CD4-positive, alpha-beta T cell treated with Interleukin-12 subunit alpha and Interleukin-12 subunit beta, for 1 hour (primary cell): Measurements from ENCODE around the gene SLC25A34.

Experiments used
- DNase-seq: peaks from one replicate; pipeline ENCODE4 v3.0.0-alpha.2; 2020

Gene SLC25A34

GRCh38 chr1:15734296-15734695, 1.8 kb upstream of the SLC25A34 start:
- DNase-seq, result no peak

DNA sequence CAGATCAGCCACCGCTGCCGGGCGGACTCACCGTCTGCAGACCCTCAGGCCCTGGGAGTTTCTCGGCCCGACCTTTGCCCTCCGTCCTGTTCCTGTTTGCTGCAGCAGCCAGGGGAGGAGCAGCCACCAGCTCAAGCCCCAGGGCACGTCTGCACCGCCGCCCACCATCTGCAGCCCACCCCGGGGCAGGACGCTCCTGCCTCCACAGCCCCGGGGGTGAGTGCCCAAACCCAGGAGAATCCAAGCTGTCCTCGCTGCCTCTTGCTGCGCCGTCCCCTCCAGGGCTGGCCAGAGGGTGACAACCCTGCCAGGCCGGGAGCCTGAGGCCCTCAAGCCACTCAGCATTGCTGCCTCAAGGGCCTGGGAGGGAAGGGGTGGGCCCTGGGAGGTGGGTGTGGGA, 1.2 kb upstream of the SLC25A34 start:
- DNase-seq, result no peak

DNA sequence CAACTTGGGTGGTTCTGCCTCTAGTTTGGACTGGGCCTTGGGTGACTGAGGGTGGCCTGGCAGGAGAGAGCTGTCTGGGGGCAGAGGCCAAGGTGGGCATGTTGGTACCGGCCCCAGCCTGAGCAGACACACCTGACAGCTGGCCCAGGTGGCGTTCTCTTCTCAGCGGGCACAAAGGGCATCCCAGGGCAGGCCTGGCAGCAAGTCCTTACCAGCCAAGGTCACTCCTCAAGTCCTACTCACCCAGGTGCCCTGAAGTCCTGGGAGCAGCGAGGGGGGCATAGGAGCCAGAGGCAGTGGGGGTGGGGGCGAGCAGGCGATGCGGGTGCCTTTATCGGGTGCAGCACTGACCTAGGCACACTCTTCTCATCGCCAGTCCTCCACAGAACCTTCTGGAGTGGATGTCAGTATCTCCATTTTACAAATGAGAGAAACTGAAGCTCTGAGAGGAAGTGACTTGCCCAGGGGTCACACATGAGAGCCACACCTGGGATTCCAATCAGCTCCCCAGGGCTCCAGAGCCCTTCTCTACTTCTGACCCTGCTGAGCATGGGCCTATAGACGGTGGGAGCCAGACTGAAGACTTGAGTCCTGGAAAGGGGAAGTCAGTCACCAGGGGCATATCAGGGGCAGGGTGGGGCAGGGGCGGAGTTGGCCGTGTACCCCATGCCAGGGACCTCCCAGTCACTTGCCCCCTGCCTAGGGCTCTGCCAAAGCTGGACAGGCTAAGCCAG, 587 bp upstream of the SLC25A34 start:
- no peak for DNase-seq

DNA sequence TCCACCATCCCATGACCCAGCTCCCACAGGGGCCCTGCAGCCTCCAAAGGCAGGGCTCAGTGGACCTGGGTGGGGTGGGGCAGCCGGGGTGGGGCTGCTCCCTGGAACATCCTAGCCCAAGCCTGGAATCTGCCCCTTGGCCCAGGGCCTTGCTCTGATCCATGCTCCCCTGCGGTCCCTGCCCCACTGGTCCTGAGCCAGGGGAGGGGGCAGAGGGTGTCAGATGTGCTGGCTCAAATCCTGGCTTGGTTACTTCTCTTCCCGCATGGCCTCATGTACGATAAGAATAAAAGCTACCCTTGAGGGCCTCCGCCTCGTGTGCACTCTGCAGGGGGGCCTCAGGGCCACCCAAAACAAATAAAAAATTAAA, 819 bp downstream of the SLC25A34 start:
- no peak for DNase-seq

- DNase-seq, result no peak
These were observed 1.6 kb downstream of the SLC25A34 start for GRCh38 chr1:15737324-15738319.

- DNase-seq, result no peak
These were observed 2.5 kb downstream of the SLC25A34 start for GRCh38 chr1:15738416-15739113.

- no peak for DNase-seq
These were observed 3.2 kb downstream of the SLC25A34 start for GRCh38 chr1:15739259-15739658.

- DNase-seq, result no peak
These were observed 3.7 kb downstream of the SLC25A34 start for GRCh38 chr1:15739745-15740144.

DNA sequence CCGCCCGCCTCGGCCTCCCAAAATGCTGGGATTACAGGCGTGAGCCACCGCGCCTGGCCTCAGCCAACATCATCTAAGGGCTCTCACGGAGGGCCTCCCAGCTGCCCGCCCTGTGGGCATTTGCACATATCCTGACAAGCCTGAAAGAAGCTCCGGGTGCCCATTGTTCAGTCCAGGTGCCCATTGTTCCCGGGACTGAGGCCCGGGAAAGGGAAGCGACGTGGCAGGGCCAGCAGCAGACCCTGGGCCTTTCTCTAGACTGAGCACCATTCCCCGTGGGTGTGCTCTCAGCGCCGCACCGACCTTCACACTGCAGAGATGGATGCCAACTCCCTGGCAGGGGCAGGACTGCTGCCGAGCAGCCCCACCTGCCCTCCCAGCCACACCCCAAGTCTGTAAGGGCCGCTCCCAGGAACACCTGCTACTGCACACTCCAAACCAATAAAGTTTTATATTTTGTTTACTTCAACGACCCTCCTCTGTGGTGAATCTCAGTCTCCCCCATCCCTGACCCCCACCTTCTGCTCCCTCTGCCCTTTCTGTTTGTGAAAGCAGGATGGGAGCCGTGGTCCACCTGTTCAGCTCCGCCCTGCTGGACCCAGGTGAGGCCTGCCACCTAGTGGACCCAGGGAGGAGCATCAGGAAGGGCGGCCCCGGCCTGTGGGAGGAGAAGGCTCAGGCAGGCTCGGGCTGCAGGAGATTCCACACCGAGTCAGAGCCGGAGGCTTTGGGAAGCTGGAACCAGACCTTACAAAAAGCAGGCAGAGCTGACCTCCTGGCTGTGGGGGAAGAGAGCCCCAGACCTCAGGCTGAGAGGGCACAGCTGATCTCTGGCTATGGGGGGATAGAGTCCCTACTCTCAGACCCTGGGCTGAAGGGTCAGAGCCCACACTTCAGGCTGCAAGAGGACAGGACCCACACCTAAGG, 5.1 kb downstream of the SLC25A34 start:
- peak; percentile 64 for DNase-seq

DNA sequence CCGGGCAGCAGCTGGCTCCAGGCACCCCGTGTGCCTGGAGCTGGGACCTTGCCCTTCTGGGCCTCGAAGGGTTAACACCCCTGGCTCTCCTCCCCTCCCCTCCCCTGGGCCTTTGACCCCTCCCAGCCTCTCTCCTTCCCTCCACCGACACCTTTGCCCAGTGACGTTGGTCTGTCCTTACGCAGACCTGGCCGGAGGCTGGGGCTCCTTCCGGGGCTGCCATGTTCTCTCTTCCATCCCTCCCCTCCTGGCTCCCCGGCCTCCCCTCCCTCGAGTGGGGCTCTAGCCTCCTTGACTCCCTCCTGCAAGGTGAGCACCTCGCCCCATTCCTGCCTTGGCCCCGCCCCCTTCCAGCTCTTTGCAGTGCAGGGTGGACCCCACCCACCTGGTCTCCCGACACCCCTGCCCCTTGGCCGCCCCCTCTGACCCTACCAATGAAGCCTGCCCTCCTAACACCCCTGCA, 6.3 kb downstream of the SLC25A34 start, which contains the start of gene TMEM82:
TSS of gene TMEM82 (plus strand) at position 161 of the 463 bp plus-strand sequence. CDS start at position 222, 61 bp downstream.
- DNase-seq, result no peak

GRCh38 chr1:15744122-15744679, 8.1 kb downstream of the SLC25A34 start:
- no peak for DNase-seq

DNA sequence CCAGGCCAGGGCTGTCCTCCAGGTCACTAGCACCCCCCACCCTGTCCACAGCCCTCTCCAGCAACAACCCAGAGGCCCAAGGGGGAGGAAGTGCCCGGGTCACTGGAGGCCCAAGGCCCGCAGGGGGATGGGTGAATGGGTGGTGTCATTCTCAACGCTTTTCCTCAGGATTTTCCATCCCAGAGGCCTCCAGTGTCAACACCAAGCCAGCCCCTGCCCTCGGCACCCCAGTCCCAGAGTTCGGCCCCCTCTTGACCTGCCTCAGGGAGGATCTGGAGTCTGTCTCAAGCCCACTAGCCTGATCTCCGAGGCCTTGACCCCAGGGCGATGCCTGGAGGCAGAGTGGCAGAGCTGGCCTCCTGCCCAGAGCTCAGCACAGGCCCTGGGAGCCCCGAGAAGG, 11.3 kb downstream of the SLC25A34 start:
- DNase-seq, result no peak

GRCh38 chr1:15748264-15748663, 12.2 kb downstream of the SLC25A34 start:
- no peak for DNase-seq

DNA sequence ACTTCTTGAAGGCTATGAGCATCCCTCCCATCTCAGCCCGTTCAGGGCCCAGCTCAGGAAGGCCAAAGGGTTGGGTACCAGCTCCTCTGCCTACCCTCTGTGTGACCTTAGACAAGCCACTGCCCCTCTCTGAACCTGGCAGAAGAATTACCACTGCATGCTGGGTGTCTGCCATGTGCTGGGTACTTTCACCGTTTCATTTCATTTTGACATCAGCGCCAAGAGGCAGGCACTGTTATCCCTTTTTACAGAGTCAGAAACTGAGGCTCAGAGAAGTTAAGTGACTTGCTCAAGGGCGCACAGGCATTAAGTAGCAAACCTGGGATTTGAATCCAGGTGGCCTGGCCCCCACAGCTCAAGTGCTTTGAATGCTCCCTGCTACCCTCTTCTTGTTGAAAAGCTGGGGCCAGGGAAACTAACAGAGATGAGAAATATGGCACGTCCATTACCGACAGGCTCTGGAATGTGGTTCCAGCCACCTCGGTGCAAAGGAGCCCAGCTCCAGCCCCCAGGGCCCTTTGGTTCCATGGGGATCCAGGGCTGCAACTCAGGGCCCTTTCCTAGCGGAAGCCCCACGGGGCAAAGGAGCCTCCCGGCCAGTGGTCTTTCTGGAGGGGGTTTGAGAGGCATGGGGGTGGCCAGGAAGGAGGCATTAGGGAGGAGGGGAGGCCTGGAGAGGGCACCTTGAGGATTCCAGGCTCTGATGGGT, 12.8 kb downstream of the SLC25A34 start:
- no peak for DNase-seq

- DNase-seq, result no peak
These were observed 13.6 kb downstream of the SLC25A34 start for GRCh38 chr1:15749399-15750291.

DNA sequence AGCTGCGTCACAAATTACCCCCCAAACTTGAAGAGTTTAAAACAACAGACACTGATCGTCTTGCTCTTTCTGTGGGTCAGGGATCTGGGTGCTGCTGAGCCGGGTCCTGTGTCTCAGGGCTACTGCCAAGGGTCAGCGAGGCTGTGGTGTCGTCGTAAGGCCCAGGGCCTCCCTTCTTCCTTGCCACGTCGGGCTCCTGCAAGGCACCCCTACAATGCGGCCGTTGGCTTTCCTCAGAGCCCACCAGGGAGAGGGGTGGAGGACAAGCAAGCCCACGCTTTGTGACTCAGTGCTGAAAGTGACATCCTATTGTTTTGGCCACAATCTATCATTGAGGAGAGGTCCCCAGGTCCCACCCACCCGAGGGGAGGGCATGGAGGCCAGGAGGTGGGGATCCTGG, 14.9 kb downstream of the SLC25A34 start:
- no peak for DNase-seq

DNA sequence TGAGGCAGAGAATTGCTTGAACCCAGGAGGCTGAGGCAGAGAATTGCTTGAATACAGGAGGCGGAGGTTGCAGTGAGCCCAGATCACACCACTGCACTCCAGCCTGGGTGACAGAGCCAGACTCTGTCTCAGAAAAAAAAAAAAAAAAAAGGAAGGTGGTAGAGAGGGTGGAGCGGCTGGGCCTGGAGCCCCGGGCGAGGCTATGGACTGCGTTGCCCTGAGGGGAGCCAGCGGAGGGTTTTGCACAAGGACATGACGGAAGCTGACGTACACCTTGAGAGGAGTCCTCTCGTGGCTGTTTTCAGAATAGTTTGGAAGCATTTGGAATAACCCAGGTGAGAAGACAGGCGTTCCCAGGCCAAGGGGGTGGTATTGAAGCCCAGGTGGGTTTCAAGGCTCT, 15.7 kb downstream of the SLC25A34 start:
- no peak for DNase-seq

- no peak for DNase-seq
These were observed 17.7 kb downstream of the SLC25A34 start for GRCh38 chr1:15753776-15754175.

- no peak for DNase-seq
These were observed 19.1 kb downstream of the SLC25A34 start for GRCh38 chr1:15755021-15755645.
